ENCODE data around the gene WASL.

DNA sequence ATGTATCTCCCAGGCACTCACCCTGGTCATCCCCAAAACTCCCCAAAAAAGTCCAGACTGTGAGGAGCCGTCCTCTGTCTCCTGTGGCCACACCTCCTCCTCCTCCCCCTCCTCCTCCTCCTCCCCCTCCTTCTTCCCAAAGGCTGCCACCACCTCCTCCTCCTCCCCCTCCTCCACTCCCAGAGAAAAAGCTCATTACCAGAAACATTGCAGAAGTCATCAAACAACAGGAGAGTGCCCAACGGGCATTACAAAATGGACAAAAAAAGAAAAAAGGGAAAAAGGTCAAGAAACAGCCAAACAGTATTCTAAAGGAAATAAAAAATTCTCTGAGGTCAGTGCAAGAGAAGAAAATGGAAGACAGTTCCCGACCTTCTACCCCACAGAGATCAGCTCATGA is 86.0 kb downstream of the WASL start:
- TF ChIP-seq POLR2A (IDR thresholded peaks at IDR 0.05) (no peak), POLR2AphosphoS5 (IDR thresholded peaks at IDR 0.05) (no peak)
- TF ChIP-seq, protein P1, sequence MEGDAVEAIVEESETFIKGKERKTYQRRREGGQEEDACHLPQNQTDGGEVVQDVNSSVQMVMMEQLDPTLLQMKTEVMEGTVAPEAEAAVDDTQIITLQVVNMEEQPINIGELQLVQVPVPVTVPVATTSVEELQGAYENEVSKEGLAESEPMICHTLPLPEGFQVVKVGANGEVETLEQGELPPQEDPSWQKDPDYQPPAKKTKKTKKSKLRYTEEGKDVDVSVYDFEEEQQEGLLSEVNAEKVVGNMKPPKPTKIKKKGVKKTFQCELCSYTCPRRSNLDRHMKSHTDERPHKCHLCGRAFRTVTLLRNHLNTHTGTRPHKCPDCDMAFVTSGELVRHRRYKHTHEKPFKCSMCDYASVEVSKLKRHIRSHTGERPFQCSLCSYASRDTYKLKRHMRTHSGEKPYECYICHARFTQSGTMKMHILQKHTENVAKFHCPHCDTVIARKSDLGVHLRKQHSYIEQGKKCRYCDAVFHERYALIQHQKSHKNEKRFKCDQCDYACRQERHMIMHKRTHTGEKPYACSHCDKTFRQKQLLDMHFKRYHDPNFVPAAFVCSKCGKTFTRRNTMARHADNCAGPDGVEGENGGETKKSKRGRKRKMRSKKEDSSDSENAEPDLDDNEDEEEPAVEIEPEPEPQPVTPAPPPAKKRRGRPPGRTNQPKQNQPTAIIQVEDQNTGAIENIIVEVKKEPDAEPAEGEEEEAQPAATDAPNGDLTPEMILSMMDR (IDR thresholded peaks at IDR 0.05) = no peak

Data from breast epithelium (tissue), 3 donors.